HEK293 (cell line): ENCODE data around the gene KRT78.

Experiments
- KLF16 ChIP-seq: fragments of 450-650 bp; formaldehyde crosslinking; IDR thresholded peaks from 2 replicates; pipeline ENCODE4 v1.5.1; 2017; ENCODE audit warnings: missing biosample characterization, missing genetic modification characterization
- SETDB1 ChIP-seq: IDR thresholded peaks from one replicate; pipeline ENCODE4 v1.6.1; 2017; ENCODE audit warnings: mild to moderate bottlenecking, low read length, moderate library complexity, mixed read lengths; ENCODE audit not compliant: insufficient read length
- SP2 ChIP-seq: fragments of 450-650 bp; formaldehyde crosslinking; IDR thresholded peaks from 2 replicates; pipeline ENCODE4 v1.5.1; 2016; ENCODE audit warnings: missing biosample characterization, missing genetic modification characterization
- TCF7L2 ChIP-seq: IDR thresholded peaks from 2 replicates; pipeline ENCODE4 v1.6.1; 2011; ENCODE audit warnings: low read depth, mild to moderate bottlenecking, inconsistent platforms, low read length, moderate library complexity, borderline replicate concordance
- ZBTB21 ChIP-seq: fragments of 450-650 bp; formaldehyde crosslinking; IDR thresholded peaks from 2 replicates; pipeline ENCODE4 v1.5.1; 2017; ENCODE audit warnings: missing biosample characterization, missing genetic modification characterization
- ZNF140 ChIP-seq: fragments of 450-650 bp; formaldehyde crosslinking; IDR thresholded peaks from 2 replicates; pipeline ENCODE4 v1.5.1; 2016; ENCODE audit warnings: missing biosample characterization, missing genetic modification characterization
- ZNF184 ChIP-seq: fragments of 450-650 bp; IDR thresholded peaks from 2 replicates; pipeline ENCODE4 v1.5.1; 2018; ENCODE audit warnings: missing biosample characterization, mild to moderate bottlenecking, missing genetic modification characterization
- ZNF274 ChIP-seq, 2 experiments: fragments of 200-500 bp in 1 of 2; fragments of 450-650 bp in 1 of 2; sonication (Bioruptor generic) in 1 of 2; formaldehyde crosslinking in 1 of 2; IDR thresholded peaks; 2 replicates each; pipeline versions ENCODE4 v1.5.1 to v1.6.1; 2014 to 2016; ENCODE audit warnings: borderline replicate concordance in 1 of 2, inconsistent platforms in 1 of 2, low read length in 1 of 2, missing biosample characterization in 1 of 2, missing genetic modification characterization in 1 of 2
- ZNF423 ChIP-seq: fragments of 450-650 bp; formaldehyde crosslinking; IDR thresholded peaks from 2 replicates; pipeline ENCODE4 v1.5.1; 2016; ENCODE audit warnings: missing biosample characterization, missing genetic modification characterization
- ZNF548 ChIP-seq: fragments of 450-650 bp; formaldehyde crosslinking; IDR thresholded peaks from 2 replicates; pipeline ENCODE4 v1.5.1; 2016; ENCODE audit warnings: missing biosample characterization, missing genetic modification characterization
- ZNF707 ChIP-seq: fragments of 450-650 bp; formaldehyde crosslinking; IDR thresholded peaks from 2 replicates; pipeline ENCODE4 v1.5.1; 2016; ENCODE audit warnings: missing biosample characterization, missing genetic modification characterization
- TF ChIP-seq, protein P1 (sequence below): fragments of 450-650 bp; formaldehyde crosslinking; IDR thresholded peaks from 2 replicates; pipeline ENCODE4 v1.5.1; 2016; ENCODE audit warnings: missing biosample characterization, missing genetic modification characterization
- TF ChIP-seq, protein P2 (sequence below): fragments of 450-650 bp; formaldehyde crosslinking; IDR thresholded peaks from 2 replicates; pipeline ENCODE4 v1.5.1; 2016; ENCODE audit warnings: missing biosample characterization, missing genetic modification characterization
- TF ChIP-seq, protein P3 (sequence below): fragments of 450-650 bp; formaldehyde crosslinking; IDR thresholded peaks from 2 replicates; pipeline ENCODE4 v1.5.1; 2016; ENCODE audit warnings: missing biosample characterization, missing genetic modification characterization

DNA sequence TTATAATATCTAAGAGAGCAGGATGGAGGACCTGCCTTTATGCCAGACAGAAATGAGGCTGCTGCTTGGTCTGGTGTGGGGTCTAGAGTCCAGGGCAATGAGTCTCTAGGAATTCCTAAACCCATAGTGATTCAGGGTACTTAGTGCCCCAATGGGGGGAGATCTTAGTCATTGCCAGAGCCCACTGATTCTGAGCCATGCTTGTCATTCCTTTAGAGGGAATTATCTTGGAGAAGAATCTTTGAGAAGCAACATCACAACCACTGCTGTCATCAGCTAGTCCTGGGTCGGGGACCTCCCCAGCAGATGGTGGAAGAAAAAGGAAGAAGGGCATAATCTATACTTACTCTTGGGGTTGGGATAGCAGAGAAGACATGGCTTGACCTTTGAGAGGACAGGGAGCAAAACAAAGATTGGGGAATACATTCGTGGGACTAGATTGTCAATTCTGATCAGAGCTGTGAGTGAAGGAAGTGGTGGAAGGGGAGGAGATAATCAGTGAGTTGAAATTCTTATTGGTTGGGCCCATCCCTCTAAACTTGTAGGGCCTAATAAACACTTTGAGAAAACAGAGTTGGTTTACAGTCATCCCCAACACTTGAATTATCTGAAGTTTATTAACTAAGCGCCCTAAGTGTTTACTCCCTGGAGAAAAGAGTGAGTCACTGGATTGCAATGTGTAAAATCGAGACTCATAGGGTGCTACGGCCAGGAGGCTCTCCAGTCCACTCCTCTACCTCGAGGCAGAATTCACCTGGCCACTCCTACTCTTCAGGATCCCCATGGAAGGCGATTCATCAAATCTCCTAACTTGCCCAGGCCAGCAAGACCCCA is 49.9 kb downstream of the KRT78 start:
- TF ChIP-seq, protein P1, sequence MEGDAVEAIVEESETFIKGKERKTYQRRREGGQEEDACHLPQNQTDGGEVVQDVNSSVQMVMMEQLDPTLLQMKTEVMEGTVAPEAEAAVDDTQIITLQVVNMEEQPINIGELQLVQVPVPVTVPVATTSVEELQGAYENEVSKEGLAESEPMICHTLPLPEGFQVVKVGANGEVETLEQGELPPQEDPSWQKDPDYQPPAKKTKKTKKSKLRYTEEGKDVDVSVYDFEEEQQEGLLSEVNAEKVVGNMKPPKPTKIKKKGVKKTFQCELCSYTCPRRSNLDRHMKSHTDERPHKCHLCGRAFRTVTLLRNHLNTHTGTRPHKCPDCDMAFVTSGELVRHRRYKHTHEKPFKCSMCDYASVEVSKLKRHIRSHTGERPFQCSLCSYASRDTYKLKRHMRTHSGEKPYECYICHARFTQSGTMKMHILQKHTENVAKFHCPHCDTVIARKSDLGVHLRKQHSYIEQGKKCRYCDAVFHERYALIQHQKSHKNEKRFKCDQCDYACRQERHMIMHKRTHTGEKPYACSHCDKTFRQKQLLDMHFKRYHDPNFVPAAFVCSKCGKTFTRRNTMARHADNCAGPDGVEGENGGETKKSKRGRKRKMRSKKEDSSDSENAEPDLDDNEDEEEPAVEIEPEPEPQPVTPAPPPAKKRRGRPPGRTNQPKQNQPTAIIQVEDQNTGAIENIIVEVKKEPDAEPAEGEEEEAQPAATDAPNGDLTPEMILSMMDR (tag by site-specific recombination), result no peak
- TF ChIP-seq, protein P2, sequence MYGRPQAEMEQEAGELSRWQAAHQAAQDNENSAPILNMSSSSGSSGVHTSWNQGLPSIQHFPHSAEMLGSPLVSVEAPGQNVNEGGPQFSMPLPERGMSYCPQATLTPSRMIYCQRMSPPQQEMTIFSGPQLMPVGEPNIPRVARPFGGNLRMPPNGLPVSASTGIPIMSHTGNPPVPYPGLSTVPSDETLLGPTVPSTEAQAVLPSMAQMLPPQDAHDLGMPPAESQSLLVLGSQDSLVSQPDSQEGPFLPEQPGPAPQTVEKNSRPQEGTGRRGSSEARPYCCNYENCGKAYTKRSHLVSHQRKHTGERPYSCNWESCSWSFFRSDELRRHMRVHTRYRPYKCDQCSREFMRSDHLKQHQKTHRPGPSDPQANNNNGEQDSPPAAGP (tag by site-specific recombination), result no peak
- TF ChIP-seq ZNF274 (IDR thresholded peaks at IDR 0.05; ENCODE audit: low read length) (no peak), ZNF274 (tag by site-specific recombination; IDR thresholded peaks at IDR 0.05; ENCODE audit: borderline replicate concordance) (no peak), ZNF423 (tag by site-specific recombination) (no peak), TCF7L2 (no peak), ZNF548 (no peak), ZNF140 (tag by site-specific recombination) (no peak), KLF16 (tag by site-specific recombination) (no peak), ZBTB21 (tag by site-specific recombination) (no peak), SP2 (no peak), ZNF707 (tag by site-specific recombination) (no peak), SETDB1 (no peak), ZNF184 (tag by site-specific recombination) (no peak)
- TF ChIP-seq, protein P3, sequence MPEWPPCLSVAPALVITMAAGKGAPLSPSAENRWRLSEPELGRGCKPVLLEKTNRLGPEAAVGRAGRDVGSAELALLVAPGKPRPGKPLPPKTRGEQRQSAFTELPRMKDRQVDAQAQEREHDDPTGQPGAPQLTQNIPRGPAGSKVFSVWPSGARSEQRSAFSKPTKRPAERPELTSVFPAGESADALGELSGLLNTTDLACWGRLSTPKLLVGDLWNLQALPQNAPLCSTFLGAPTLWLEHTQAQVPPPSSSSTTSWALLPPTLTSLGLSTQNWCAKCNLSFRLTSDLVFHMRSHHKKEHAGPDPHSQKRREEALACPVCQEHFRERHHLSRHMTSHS (tag by site-specific recombination), result no peak
